Heart right ventricle (tissue), 16 donors: ENCODE results near the gene RAD23B. TPM values are rescaled to one million over a fixed set of nuclear protein-coding genes. Genes with fewer than 3 reads are reported as not detected.

Source experiments
- ATAC-seq, 8 donors: fragments of 200-7000 bp; cut with Tn5 transposase; one replicate each; pipeline ENCODE4 v1.9.1; 2020; ENCODE audit warnings: mild to moderate bottlenecking in 8 of 8, moderate library complexity in 8 of 8, moderate number of reproducible peaks in 1 of 8
- DNase-seq, 2 donors: peaks; one replicate each; pipeline ENCODE4 v3.0.0-alpha.2; 2020
- H3K27ac ChIP-seq, 10 donors: fragments of 200-600 bp; sonication (generic) in 2 of 10; one replicate each; pipeline versions ENCODE4 v1.5.0 to v1.8.0; 2020 to 2022; ENCODE audit warnings: mild to moderate bottlenecking in 3 of 10
- H3K27me3 ChIP-seq, 7 donors: fragments of 200-600 bp; one replicate each; pipeline ENCODE4 v1.8.0; 2021 to 2022; ENCODE audit warnings: mild to moderate bottlenecking in 2 of 7
- H3K36me3 ChIP-seq, 9 donors: fragments of 200-600 bp; sonication (generic) in 1 of 9; one replicate each; pipeline versions ENCODE4 v1.5.0 to v1.8.0; 2020 to 2022; ENCODE audit warnings: mild to moderate bottlenecking in 2 of 9
- H3K4me1 ChIP-seq, 9 donors: fragments of 200-600 bp; sonication (generic) in 1 of 9; one replicate each; pipeline versions ENCODE4 v1.5.0 to v1.8.0; 2020 to 2022; ENCODE audit warnings: mild to moderate bottlenecking in 4 of 9
- H3K4me3 ChIP-seq, 10 donors: fragments of 200-600 bp; sonication (generic) in 2 of 10; one replicate each; pipeline versions ENCODE4 v1.5.0 to v1.8.0; 2020 to 2022; ENCODE audit warnings: mild to moderate bottlenecking in 7 of 10, moderate library complexity in 2 of 10
- H3K9me3 ChIP-seq, 11 donors: fragments of 200-600 bp in 10 of 11; sonication (generic) in 2 of 11; one replicate each; pipeline versions ENCODE4 v1.5.0 to v1.8.0; 2013 to 2022; ENCODE audit warnings: mild to moderate bottlenecking in 2 of 11, control low read depth in 1 of 11, moderate library complexity in 1 of 11
- CTCF ChIP-seq, 9 donors: fragments of 200-600 bp; sonication (generic) in 2 of 9; IDR thresholded peaks; one replicate each; pipeline versions ENCODE4 v1.5.0 to v1.8.0; 2021 to 2022; ENCODE audit warnings: antibody characterized with exemption in 9 of 9, mild to moderate bottlenecking in 5 of 9, moderate library complexity in 1 of 9
- WGBS, 2 donors: extraction: QIAGEN DNeasy Blood & Tissue Kit; methylation state at CpG; one replicate each; pipeline ENCODE4 v1.1.7; 2013; ENCODE audit warnings: inconsistent platforms in 1 of 2; 5-methylcytosine and 5-hydroxymethylcytosine counted together
- intact Hi-C, 10 donors: fragments of 100-400 bp; cut with DNase I; formaldehyde crosslinking; loops; one replicate each; pipeline versions ENCODE4 v1.11.1 to v1.14.2; 2022
- polyA plus RNA-seq, 2 donors: library from polyadenylated mRNA; stranded (reverse); fragments of 200-250 nt; gene quantifications; one replicate each; pipeline ENCODE4 v1.2.3, GENCODE V29; 2013
- total RNA-seq, 10 donors: library from RNA; stranded (reverse); fragmentation: NEBNext Ultra II Directional in 3 of 10; extraction: Animal tissue kit (Norgen Biotek cat#: 25700) in 3 of 10; gene quantifications; one replicate each; pipeline versions ENCODE4 v1.2.1 to v1.2.4, GENCODE V29; 2021 to 2023
- donor health status: Arrhythmogenic right ventricular cardiomyopathy.
- donor health status: ischemic (EF 13 %, LVEDD 7.1; RV severe dilation, severe dysfunction).
- donor health status: healthy with polysubstance abuse.
- donor health status: DM: no; HTN: yes; CAD: no.
- donor health status: DM: no; HTN: no; CAD: no.
- donor health status: ischemic (EF 25% LVEDD 6.9; RV normal size, moderate dysfunction).
- donor health status: ischemic (EF 25% LVEDD 5.7; RV mildly dilated, moderate dysfunction).
- donor health status: healthy.
- donor health status: DM: yes; HTN: yes; CAD: no.
- donor health status: Ischemic cardiomyopathy.
- donor health status: ischemic (EF 35%, LVEDD 5.7; RV mildly dilated, moderate dysfunction).
- donor health status: nonischemic (EF 11% LVEDD 7.7; RV severe dilation, severe dysfunction).
- donor health status: DM: yes; HTN: yes; CAD: no.
- donor health status: PGD.
- donor health status: ischemic (EF 29% LVEDD 5.4; RV normal size, mild dysfunction).
- donor health status: nonischemic (EF 23%, LVEDD 6.1; RV moderate dilation, normal function).

RAD23B gene
- total and polyA plus RNA-seq, 12 donors, result 41.7 to 122 (median 103) TPM

- intact Hi-C loops, result no loop called here
- 56 to 58% methylated on average over 4 of the region's 4 CpGs for WGBS, 2 donors
- Histone ChIP-seq H3K27me3 (no peaks in the 10 kb centered on the region), H3K9me3 (no peaks in the 10 kb centered on the region), H3K4me3 (no peak overlapping the region), H3K36me3 (no peaks in the 10 kb centered on the region), H3K4me1 (peaks cover 0 to 27% (median 11%) of the 10 kb centered on the region in 9 donors), H3K27ac (no peak overlapping the region)
- peak in 5 of 8 donors; percentile 25 to 92 (median 51) for ATAC-seq
- no peak for TF ChIP-seq CTCF (IDR thresholded peaks at IDR 0.05)
- no peak for DNase-seq
Measured at GRCh38 chr9:107274953-107275422, 8.1 kb upstream of the RAD23B start.

GRCh38 chr9:107275530-107275929 lies 7.5 kb upstream of the RAD23B start:
- no peak overlapping the region for H3K4me3 ChIP-seq
- H3K27ac ChIP-seq, result no peak overlapping the region
- WGBS, 2 donors, result 87 to 91% methylated on average over 2 of the region's 2 CpGs

GRCh38 chr9:107276966-107277710 lies 5.9 kb upstream of the RAD23B start:
- no peak for TF ChIP-seq CTCF (IDR thresholded peaks at IDR 0.05)
- no peak overlapping the region for H3K27ac ChIP-seq
- intact Hi-C loops, result no loop called here
- no peaks in the 10 kb centered on the region for H3K27me3 ChIP-seq
- DNase-seq (no peak), ATAC-seq (peak in 1 of 8 donors; percentile 22)
- WGBS, 2 donors, result 49 to 54% methylated on average over 5 of the region's 5 CpGs
- no peaks in the 10 kb centered on the region for H3K9me3 ChIP-seq
- peaks cover 0 to 30% (median 11%) of the 10 kb centered on the region in 9 donors for H3K4me1 ChIP-seq
- no peak overlapping the region for H3K4me3 ChIP-seq
- H3K36me3 ChIP-seq, result no peaks in the 10 kb centered on the region

More at GRCh38 chr9:107275530-107275929, 7.5 kb upstream of the RAD23B start:
- peaks cover 0 to 27% (median 11%) of the 10 kb centered on the region in 9 donors for H3K4me1 ChIP-seq
- no peaks in the 10 kb centered on the region for H3K27me3 ChIP-seq
- intact Hi-C loops, result no loop called here
- TF ChIP-seq CTCF (IDR thresholded peaks at IDR 0.05), result no peak
- ATAC-seq, result no peak
- H3K36me3 ChIP-seq, result no peaks in the 10 kb centered on the region
- no peaks in the 10 kb centered on the region for H3K9me3 ChIP-seq
- DNase-seq, result no peak

- intact Hi-C loops, result no loop called here
- no peaks in the 10 kb centered on the region for H3K27me3 ChIP-seq
- no peak for TF ChIP-seq CTCF (IDR thresholded peaks at IDR 0.05)
- H3K9me3 ChIP-seq, result no peaks in the 10 kb centered on the region
- no peak overlapping the region for H3K27ac ChIP-seq
- H3K36me3 ChIP-seq, result no peaks in the 10 kb centered on the region
- peaks cover 0 to 33% (median 11%) of the 10 kb centered on the region in 9 donors for H3K4me1 ChIP-seq
- ATAC-seq (no peak), DNase-seq (no peak)
- H3K4me3 ChIP-seq, result no peak overlapping the region
- 96 to 98% methylated on average over 5 of the region's 5 CpGs for WGBS, 2 donors
Measured at GRCh38 chr9:107277801-107278200, 5.3 kb upstream of the RAD23B start.
